GM20431 (cell line): ENCODE measurements around the gene MYO3B.
"Not testable (repeated sequence)": the region's sequence is repeated elsewhere in the genome, so short reads cannot be mapped to it uniquely, and the experiment has no call there.

Experiments used
- in situ Hi-C: fragments of 300-500 bp; cut with MseI, MboI; formaldehyde crosslinking; loops from one replicate; pipeline ENCODE4 v1.15.0; 2020; ENCODE audit warnings: low sequenced_read_pairs; ENCODE audit not compliant: unreplicated experiment

The MYO3B gene

DNA sequence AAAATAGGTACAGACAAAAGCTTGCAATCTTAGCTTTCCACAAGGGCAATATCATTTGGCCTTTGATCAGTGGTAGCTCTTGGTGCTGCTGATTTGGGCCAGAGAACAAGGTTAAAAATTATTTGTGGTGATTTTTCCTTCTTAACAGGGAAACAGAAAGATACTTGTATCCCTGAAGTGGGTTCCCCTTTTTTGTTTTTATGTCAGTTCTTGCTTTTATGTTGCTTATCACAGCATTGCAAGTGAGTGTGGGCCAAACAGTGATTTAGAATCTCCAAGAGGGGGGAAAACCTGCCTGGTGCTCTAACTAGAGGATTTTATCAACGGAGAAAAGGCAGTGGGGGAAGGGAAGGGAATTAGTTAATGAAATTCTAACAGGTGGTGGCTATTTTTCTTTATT, 339.6 kb downstream of the MYO3B start:
- in situ Hi-C loops: no loop called here

DNA sequence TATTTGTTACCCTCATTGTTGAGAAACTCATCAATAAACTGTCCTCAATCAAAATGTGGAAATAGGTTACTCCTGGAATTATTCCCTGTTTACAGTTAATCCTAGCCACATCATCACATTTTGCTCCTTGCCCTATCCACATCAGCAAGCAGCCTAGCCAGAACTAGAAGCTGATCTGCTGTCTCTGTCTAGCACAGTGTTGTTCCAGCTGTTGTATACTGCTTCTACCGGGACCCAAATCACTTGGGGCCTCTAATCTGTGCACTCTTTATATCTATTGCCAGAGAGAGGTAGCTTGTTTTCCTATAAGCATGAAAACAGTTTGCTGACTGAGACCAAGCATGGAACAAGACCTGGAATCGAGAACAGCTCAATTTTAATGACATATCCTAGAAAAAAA, 341.0 kb downstream of the MYO3B start:
- in situ Hi-C loops: no loop called here

DNA sequence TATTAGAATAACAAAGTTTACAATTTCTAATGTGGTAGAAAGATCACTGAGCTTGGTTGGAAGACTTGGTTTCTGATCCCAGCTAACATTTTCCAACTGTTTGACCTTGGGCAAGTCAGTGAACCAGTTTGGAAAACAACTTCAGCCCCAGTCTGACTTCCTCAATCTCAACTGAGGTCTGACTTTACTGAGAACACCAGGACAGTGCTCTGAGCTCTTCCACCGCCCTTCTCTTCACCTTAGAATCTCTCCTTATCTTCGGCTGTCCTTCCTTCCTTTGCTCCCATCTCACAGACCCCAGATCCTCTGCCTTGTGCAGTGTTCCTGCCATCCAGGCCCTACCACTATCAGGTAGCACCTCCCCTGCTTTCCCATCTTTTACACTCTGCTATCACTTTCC, 343.4 kb downstream of the MYO3B start:
- in situ Hi-C loops: no loop called here

DNA sequence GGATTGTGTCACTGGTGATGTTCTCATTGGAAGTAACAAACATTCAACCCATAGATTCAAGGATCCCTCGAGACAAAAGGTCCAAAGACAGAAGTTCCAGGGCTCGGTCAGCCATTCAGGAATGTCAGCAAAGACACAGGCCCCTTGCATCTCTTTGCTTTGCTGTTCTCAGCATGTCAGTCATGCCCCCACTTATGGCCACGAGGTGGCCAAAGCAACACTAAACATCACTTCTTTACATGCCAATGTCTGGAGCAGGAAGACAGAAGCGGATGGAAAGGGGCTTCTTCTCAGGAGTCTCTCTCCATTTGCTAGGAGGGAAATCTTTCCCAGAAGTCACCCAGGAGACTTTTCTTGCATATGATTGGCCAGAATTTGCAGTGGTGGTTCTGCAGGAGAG, 345.6 kb downstream of the MYO3B start:
- in situ Hi-C loops: no loop called here

DNA sequence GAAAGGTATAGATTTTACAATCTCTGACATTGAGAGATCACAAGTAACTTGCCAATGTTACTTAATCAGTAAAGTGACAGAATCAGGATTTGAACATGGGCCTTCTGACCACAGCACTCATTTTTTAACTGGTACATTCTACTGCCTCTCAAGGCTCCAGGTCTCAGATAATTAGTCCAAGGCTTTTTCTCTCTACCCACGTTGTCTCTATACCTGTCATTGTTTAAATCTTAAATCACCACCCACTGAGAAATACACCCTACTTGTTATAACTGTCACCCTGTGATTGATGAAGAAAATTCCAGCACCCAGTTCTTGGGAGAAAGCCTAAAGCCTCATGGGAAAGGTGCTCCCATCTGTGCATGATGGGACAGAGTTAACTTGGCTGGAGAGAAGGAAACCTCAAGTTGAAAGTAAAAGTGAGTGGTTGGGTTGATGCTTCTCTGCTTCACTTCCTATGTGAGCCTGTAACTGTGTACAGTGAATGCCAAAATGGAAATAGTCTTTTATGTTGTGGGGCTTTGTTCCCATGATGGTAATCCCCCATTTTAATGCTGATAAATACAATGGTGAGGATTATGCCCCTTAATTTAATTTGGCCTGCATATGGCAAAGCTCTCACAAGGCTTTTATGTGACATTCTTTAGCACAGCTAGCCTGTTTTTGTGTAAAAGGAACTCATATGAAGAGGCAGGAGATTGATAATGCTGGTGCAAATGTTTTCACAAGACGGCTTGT, 347.1 kb downstream of the MYO3B start:
- in situ Hi-C loops: no loop called here

DNA sequence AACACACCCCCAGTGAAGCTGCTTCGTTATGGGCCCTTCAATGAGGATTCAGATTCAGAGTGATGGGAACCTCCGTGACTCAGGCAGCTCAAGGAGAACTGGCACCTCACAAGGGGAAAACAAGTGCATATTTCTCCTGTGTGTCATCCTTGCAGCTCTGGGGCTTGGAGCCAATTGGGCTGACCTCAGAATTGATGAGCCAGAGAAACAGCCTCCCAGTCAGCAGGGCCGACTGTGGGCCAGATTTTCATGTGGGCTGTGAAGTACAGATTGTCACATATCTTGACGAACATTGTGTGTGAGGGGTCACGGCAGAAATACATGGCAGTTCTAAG, 347.6 kb downstream of the MYO3B start:
- in situ Hi-C loops: no loop called here

DNA sequence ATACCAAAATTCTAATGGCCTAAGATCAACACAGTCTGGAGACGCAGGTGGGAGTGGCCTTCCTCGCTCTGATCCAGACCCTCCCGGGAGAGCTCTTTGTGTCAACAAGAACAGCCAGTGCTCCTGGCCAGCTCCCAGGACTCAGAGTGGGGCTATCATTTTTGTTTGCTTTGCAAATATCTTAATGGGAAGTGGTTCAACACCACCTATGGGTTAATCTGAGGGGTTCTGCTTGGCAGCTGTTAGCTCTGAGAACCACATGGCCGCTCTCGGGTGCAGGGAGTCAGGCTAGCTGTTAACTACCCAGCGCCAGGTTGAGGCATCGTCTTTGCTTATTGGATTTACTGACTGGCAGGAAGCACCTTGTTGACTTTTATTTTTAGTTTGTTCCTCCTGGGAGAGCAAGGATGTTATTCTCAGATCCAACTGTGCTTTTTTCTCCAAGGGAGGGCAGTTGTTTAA, 352.4 kb downstream of the MYO3B start:
- in situ Hi-C loops: no loop called here

DNA sequence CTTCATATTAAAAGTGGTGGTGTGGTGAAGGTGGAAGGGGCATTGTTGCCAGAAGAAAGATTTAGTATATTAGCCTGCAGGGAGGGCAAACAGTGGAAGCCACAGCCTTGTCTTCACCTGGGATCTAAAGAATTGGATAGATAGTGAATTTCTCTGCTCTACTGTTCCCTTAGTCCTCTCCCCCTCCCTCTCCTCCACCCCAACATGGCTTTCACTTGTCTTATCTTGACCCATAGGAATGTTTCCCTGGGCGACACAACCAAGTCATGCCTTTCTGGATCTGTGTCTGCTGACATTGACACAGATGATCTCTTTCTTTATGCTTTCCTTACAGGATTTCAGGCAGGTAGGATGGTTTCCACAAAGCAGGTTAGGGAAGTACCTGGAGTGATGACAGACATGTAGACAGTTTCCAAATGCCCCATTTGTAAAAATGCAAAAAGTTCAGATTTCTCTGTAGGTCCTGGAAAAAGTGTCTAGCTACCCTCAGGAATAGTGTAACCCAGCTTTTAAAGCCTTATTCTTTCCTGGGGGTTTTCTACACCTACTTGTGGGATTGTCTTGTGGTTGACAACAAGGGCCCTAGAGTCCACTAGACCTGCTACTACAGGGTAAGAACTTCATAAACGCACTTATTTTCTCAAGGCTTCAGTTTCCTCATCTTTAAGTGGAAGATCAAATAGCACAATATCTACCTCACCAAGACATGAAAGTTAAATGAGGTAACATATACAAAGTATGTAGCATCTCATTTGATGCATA, 353.0 kb downstream of the MYO3B start:
- in situ Hi-C loops: no loop called here

DNA sequence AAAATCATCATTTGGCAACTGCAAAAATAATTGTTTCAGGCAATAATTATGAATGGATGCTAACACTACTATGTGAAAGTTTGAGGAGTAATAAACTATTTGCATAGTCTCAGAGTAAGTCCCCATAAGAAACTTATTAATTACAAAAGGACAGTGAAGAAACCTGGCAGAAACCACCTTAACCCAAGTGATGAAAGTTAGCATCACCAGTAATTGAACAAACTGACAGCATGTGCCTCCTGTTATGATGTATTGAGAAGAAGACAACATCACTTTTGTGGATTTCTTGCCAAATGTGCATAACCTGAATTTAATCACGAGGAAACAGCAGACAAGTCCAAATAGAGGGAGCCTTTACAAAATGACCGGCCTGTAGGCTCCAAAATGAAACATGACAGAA, 353.9 kb downstream of the MYO3B start:
- in situ Hi-C loops: no loop called here

DNA sequence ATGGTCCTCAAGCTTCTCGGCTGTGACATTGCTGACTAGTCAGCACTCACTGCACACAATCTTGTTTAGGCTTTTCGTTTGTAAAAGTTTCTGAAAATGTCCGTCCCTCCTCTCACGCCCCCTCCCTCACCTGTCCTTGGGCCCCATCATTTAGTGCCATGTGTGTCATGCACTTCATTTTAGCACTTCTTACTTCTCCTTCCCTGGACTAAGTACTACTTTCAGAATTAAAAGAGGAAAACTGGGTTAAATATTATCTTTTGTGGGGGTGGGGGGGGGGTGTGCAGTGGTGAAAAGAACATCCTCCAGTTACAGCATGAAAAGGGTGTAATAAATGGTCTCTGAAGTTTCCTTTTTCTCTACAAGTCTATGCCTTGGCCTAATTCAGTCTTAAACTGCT, 355.2 kb downstream of the MYO3B start:
- in situ Hi-C loops: no loop called here

DNA sequence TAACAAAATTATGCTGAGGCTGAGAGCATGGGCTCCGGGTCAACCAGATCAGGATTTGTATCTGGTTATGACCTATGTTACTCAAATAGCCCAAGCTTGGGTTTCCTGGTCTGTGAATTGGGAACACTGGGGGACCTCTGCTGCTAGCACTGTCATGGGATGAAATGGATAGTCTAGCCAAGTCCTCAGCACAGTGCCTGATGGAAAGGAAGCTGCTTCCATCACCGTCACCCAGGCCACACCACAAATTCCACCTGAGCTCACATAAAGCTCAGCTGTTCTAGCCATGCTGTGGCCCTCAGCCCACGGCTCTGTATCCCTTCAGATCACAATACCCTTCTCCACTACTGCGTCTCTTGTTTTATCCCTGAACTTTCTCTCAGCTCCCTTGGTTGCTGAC, 357.6 kb downstream of the MYO3B start:
- in situ Hi-C loops: no loop called here

DNA sequence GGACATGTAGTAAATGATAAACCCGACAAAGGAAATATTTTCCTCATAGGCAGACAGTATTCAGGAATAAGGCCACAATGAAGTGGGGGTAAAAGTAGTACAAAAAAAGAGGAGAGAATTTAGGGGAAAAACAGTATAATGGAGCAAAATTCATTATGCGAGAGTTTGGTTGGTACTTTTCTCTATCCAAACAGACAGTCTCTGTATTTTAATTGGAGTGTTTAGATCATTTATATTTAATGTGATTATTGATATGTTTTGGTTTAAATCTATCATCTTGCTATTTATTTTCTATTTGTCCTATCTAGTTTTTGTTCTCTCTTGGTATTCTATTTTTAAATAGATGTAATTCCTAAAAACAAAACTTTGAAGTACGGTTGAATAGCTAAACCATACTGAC, 366.9 kb downstream of the MYO3B start:
- in situ Hi-C loops: no loop called here

DNA sequence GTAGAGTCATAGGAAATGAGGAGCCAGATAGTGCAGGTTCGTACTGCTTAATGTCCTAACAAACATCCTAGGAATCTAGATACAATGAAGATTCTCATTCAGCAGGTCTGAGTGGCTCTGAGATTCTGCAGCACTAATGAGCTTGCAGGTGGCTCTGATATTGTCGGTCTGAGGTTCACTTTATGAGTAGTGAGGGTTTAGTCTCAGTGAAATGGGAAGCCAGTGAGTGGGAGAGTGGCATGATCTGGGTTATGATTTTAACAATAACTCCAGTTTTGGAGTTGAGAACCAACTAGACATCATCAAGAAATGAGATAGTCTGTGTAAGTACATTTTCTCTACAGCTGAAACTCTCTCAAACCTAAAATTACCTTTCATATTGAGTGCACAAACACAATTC, 370.4 kb downstream of the MYO3B start:
- in situ Hi-C loops: no loop called here

DNA sequence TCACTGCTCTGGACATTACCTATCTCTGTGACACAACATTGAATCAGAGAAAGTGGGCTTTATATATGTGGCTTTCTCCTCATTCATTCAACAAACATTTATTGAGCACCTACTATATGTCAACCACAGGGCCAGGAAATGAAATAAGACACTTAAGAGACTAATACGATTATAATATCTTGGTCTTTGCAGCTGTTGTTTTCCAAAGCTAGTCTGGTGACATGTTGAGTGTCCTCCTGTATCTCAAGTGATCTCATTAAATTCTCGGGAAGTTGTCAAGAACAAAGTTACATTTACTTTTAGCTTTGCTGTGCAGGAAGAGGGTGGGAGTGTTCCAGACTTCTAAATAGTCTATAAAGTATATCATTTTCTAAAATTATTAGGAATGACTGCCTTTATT, 372.6 kb downstream of the MYO3B start:
- in situ Hi-C loops: no loop called here

DNA sequence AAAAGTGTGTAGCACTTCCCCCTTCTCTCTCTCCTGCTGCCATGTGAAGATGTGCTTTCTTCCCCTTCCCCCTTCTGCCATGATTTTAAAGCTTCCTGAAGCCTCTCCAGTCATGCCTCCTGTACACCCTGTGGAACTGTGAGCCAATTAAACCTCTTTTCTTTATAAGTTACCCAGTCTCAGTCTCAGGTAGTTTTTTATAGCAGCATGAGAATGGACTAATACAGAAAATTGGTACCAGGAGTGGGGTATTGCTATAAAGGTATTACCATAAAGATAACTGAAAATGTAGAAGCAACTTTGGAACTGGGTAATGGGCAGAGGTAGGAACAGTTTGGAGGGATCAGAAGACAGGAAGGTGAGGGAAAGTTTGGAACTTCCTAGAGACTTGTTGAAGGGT, 374.0 kb downstream of the MYO3B start:
- in situ Hi-C loops: not testable (repeated sequence)

DNA sequence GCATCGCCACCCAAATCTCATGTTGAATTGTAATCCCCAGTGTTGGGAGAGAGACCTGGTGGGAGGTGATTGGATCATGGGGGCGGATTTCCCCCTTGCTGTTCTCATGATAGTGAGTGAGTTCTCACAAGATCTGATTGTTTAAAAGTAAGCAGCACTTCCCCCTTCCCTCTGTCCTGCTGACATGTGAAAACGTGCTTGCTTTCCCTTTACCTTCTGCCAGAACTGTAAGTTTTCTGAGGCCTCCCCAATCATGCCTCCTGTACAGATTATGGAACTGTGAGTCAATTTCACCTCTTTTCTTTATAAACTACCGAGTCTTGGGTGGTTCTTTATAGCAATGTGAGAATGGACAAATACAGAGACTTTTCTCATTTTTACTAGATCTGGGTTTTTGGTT, 375.8 kb downstream of the MYO3B start:
- in situ Hi-C loops: no loop called here

DNA sequence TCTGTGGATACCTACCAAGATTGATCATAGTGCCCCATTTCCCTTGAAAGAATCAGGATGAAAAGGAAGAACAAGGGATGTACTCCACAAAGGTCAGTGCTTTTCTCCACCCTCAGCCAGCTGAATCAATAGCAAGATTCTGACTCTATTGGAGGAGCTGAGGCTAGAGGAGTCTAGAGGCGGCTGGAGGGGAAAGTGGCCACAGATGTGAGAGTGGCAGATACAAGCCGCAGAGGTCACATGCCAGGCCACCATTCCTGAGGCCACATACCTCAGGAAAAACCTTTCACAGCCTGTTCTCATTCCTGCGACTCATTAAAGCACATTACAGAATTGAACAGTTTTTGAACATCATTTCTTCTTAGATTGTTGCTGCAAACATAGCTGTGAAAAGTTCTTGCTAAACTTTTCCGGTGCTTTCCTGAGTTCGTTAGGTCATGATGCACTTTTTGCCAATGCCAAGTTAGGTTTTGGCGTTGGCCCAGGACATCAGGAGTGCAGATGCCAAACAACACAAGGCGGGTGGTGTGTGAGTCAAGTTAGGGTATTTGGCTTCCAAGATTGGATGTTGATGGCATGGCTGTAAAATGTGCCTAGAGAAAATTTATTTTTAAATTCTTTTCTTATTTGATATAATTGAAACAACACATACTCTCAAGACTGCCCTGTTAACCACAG, 376.5 kb downstream of the MYO3B start:
- in situ Hi-C loops: no loop called here

DNA sequence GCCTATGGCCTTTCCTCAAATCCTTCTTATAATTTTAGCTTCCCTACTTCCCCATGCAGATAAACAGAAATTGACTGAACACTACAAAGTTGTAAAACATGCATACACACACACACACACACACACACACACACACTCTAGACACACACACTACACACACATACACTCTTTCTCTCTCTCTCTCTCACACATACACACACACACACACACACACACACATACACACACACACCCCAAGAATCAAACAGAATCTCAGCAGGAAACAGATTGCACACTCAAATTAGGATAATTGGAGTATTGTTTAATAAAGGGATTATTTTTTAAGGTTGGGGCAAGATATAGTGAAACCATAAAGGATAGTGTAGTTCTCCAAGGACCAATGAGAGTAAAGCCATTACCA, 385.0 kb downstream of the MYO3B start:
- in situ Hi-C loops: no loop called here

DNA sequence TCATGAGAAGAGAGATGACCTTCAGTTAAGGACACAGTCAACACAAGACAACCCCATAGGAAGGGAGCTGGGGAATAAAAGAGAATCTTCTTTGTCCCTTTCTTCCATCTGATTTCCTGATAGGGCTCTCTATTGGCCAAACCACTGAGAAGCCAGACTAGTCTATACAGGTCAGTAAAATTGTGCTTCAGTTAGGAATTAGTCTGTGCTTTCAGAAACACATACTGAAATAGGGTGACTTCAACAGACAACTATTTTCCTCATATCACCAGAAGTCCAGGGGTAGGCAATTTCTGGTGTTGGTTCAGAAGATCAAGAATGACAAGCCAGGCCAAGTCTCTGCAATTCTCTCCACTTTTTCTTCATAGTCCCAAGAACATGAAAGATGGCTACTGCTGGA, 385.5 kb downstream of the MYO3B start:
- in situ Hi-C loops: no loop called here

DNA sequence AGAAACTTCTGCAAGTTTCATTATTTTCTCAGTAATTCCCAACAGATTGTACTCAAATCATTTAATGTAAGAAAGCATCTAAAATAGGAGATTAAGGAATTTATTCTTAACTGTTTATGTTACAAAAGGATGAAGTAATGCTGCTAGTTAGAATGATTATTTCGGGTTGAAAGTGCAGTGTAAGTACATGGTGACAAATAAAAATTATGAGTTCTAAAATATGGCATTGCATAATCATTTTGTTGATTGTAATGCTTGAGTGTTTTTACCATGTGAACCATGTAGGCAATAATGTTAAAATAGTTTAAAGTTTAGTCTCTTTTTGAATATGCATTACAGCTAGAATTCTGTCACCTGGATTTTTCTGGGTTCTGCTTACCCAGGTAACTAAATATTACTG, 388.2 kb downstream of the MYO3B start:
- in situ Hi-C loops: no loop called here

DNA sequence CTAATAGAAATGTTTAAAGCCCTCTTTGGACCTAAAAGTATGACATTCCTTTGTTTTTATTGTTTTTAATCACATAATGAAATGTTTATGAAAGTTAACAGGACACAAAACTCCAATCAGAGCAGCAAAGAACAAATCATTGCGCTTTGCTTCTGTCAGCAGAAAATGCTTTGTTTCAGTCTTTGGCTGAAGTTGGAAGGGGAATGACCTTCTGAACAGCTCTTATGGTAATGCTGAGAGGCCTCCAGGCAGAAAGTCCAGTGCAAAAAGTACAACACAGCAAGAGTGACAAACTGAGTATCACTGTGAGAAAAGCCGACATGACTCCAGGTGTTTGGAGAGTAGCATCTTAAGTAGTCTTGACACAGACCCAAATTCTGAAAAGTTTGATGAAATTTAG, 389.5 kb downstream of the MYO3B start:
- in situ Hi-C loops: no loop called here
